ENCODE measurements around the gene MAN2B2.
A peak's percentile ranks its signal among the peaks of the same experiment; 100 is the strongest.

The MAN2B2 gene

GRCh38 chr4:6640292-6641163, 65.5 kb downstream of the MAN2B2 start, which contains the start of gene MRFAP1:
Gene MRFAP1 (plus strand): TSS chr4:6640685. CDS start chr4:6640863, 178 bp downstream.
- TF ChIP-seq CTCF (IDR thresholded peaks at IDR 0.05; ENCODE audit: control insufficient read depth, insufficient read depth, low read depth, low read length, missing control alignments), result no peak
- peak within 1 kb of the TSS; percentile 99 for H3K4me3 ChIP-seq (ENCODE audit: control insufficient read depth, low read depth, low read length)
- peak; percentile 73 for DNase-seq (ENCODE audit: low read depth)

- H3K4me3 ChIP-seq (ENCODE audit: control insufficient read depth, low read depth, low read length), result peak overlapping the region; percentile 99
- TF ChIP-seq CTCF (IDR thresholded peaks at IDR 0.05; ENCODE audit: control insufficient read depth, insufficient read depth, low read depth, low read length, missing control alignments), result no peak
- no peak for DNase-seq (ENCODE audit: low read depth)
These were observed 66.4 kb downstream of the MAN2B2 start for GRCh38 chr4:6641164-6641970.

GRCh38 chr4:6641971-6642320, 67.0 kb downstream of the MAN2B2 start:
- TF ChIP-seq CTCF (IDR thresholded peaks at IDR 0.05; ENCODE audit: control insufficient read depth, insufficient read depth, low read depth, low read length, missing control alignments), result no peak
- DNase-seq (ENCODE audit: low read depth), result no peak
- peak overlapping the region; percentile 99 for H3K4me3 ChIP-seq (ENCODE audit: control insufficient read depth, low read depth, low read length)

GRCh38 chr4:6643141-6643847, 68.3 kb downstream of the MAN2B2 start:
- no peak for TF ChIP-seq CTCF (IDR thresholded peaks at IDR 0.05; ENCODE audit: control insufficient read depth, insufficient read depth, low read depth, low read length, missing control alignments)
- no peak overlapping the region for H3K4me3 ChIP-seq (ENCODE audit: control insufficient read depth, low read depth, low read length)
- DNase-seq (ENCODE audit: low read depth), result no peak

- TF ChIP-seq CTCF (IDR thresholded peaks at IDR 0.05; ENCODE audit: control insufficient read depth, insufficient read depth, low read depth, low read length, missing control alignments), result no peak
- H3K4me3 ChIP-seq (ENCODE audit: control insufficient read depth, low read depth, low read length), result no peak overlapping the region
- DNase-seq (ENCODE audit: low read depth), result no peak
These were observed 70.0 kb downstream of the MAN2B2 start for GRCh38 chr4:6644792-6645530.

- H3K4me3 ChIP-seq (ENCODE audit: control insufficient read depth, low read depth, low read length), result no peak overlapping the region
- TF ChIP-seq CTCF (IDR thresholded peaks at IDR 0.05; ENCODE audit: control insufficient read depth, insufficient read depth, low read depth, low read length, missing control alignments), result no peak
These were observed 72.2 kb downstream of the MAN2B2 start for GRCh38 chr4:6647169-6647568.

More at GRCh38 chr4:6647169-6647568, 72.2 kb downstream of the MAN2B2 start:
- DNase-seq (ENCODE audit: low read depth), result no peak

Data from AG09309 (cell line).